Fibroblast of the aortic adventitia (primary cell): ENCODE data around the gene PAXIP1. TPM values are rescaled to one million over a fixed set of nuclear protein-coding genes. Genes with fewer than 3 reads are reported as not detected.

ENCODE experiments used
- DNase-seq: peaks from one replicate; pipeline ENCODE4 v3.0.0-alpha.2; 2010; ENCODE audit warnings: low read depth
- H3K4me3 ChIP-seq: 2 replicates; pipeline ENCODE4 v1.5.1; 2011; ENCODE audit warnings: low read depth, mild to moderate bottlenecking, control low read depth, low read length, moderate library complexity
- total RNA-seq: library from RNA; depleted of rRNA; stranded (reverse); fragments of >200 nt; gene quantifications from 2 replicates; pipeline ENCODE4 v1.2.3, GENCODE V29; 2012; ENCODE audit warnings: low replicate concordance
- TF ChIP-seq, protein P1 (sequence below): IDR thresholded peaks from 2 replicates; pipeline ENCODE4 v1.5.1; 2011; ENCODE audit warnings: mild to moderate bottlenecking, low read length, control low read depth, inconsistent platforms; ENCODE audit not compliant: insufficient read depth

Gene PAXIP1
- total RNA-seq, 1 donor, result 12.2 TPM

DNA sequence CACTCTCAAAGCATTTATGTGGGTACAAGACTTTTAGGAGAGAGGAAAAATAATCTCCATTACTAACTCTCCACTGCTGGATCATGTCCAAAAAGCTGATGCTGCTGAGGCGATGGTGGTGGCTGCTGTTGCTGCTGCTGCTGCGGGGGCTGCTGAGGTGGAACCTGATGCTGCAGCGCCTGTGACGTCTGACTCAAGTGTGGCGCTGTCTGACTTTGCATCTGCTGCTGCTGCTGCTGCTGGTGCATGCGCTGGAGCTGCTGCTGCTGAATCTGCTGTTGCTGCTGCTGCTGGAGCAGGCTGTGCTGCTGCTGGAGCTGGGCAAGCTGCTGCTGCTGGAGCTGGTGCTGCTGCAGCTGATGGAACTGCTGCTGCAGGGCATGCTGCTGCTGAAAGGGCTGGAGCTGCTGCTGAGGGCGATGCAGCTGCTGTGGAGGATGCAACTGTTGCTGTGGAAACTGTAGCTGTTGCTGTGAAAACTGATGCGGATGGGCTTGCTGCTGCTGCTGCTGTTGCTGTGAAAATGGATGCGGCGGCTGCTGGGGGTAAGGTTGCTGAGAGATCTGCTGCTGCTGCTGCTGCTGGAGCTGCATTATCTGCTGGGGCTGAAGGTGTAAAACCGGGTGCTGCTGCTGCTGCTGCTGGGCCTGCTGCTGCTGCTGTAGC lies 34.5 kb downstream of the PAXIP1 start:
- TF ChIP-seq, protein P1, sequence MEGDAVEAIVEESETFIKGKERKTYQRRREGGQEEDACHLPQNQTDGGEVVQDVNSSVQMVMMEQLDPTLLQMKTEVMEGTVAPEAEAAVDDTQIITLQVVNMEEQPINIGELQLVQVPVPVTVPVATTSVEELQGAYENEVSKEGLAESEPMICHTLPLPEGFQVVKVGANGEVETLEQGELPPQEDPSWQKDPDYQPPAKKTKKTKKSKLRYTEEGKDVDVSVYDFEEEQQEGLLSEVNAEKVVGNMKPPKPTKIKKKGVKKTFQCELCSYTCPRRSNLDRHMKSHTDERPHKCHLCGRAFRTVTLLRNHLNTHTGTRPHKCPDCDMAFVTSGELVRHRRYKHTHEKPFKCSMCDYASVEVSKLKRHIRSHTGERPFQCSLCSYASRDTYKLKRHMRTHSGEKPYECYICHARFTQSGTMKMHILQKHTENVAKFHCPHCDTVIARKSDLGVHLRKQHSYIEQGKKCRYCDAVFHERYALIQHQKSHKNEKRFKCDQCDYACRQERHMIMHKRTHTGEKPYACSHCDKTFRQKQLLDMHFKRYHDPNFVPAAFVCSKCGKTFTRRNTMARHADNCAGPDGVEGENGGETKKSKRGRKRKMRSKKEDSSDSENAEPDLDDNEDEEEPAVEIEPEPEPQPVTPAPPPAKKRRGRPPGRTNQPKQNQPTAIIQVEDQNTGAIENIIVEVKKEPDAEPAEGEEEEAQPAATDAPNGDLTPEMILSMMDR, result no peak
- no peak for DNase-seq

DNA sequence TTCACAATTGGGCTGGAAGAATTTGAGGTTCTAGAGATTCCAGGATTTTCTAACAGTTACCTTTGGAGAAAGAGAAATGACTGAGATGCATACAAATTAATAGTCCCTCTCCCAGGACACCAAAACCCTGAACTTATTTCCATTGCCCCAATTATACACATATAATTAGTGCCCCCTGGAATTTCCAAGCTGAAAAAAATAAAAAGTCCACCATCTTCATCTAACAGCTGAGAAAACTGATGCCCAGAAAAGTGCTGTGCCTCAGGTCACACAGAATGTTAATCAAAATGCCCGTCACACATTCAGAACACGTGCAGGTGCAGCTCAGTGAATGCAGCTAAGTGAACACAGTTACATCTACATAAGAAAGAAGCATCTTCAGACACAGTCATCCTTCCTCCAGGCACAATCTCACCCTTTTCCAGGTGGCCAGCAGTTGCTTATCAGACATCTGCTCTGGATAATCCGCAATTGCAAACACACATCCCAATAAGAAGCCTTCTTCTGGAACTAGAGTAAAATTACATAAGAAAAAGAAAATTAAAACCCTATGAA lies 35.4 kb downstream of the PAXIP1 start:
- no peak overlapping the region for H3K4me3 ChIP-seq
- TF ChIP-seq, protein P1, result no peak
- DNase-seq, result no peak

More for the DNA sequence above, 34.5 kb downstream of the PAXIP1 start:
- H3K4me3 ChIP-seq, result no peak overlapping the region

DNA sequence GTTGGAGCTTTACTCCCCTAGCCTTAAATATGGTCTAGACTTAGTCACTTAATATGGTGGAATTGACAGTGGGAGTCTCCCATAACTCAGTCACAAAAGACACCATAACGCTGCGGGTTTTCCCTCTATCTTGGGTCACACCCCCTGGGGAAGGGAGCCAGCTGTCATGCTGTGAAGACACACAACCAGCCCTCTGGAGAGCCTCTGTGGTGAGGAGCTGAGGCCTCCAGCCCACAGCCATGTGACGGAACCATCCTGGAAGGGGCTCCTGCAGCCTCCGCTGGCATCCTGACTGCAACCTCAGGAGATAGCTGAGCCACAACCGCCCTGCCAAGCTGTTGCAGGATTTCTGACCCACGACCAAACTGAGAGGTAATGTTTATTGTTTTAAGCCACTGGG lies 37.9 kb downstream of the PAXIP1 start:
- TF ChIP-seq, protein P1, result no peak
- no peak for DNase-seq
- H3K4me3 ChIP-seq, result no peak overlapping the region

DNA sequence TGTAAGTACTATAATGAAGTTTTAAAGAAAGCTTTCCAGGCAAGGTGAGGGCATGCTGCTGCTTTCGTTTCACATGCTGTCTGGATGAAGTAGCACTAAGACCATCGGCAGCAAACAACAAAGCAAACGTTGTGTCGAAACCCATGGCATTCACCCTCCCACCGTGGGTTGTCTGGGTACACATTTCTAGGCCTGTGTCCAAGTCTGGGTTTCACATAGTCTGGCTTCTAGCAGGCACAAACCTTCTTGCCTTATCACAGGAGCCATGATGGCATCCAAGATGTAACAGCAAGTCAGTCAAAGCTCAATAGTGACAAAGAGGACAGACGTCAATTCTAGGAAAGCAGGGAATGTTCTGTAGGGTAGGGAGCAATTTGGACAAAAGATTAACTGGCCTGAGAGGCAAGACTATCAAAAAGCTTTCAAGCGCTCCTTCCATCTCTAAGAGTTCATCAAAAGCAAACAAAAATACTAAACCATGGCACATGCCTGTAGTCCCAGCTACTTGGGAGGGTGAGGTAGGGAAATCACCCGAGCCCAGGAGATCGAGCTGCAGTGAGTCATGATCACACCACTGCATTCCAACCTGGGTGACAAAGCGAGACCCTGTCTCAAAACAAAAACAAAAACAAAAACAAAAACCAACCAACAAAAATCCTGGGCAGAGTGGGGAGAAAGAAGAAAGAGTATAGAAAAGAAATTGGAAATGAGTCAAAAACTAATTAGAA lies 42.7 kb downstream of the PAXIP1 start:
- TF ChIP-seq, protein P1, result no peak
- no peak for DNase-seq
- no peak overlapping the region for H3K4me3 ChIP-seq

DNA sequence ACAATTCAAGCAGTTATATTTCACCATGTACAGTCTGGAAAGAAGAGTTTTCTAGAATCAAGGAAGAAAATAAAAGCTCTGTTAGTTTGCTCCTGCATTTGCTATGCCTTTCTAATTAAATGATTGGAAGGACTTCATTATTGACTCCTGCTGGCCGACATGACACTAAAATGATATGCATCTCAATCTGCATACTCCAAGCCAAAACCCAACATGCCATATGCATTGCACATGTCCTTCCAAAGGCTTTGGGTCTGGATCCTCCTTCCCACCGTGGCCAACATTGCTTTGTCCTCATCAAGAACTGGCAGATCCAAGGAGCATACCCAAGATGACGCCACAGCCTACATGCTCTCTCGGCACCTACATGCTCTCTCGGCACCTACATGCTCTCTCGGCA lies 46.5 kb downstream of the PAXIP1 start:
- TF ChIP-seq, protein P1, result no peak
- DNase-seq, result no peak
- H3K4me3 ChIP-seq, result no peak overlapping the region

DNA sequence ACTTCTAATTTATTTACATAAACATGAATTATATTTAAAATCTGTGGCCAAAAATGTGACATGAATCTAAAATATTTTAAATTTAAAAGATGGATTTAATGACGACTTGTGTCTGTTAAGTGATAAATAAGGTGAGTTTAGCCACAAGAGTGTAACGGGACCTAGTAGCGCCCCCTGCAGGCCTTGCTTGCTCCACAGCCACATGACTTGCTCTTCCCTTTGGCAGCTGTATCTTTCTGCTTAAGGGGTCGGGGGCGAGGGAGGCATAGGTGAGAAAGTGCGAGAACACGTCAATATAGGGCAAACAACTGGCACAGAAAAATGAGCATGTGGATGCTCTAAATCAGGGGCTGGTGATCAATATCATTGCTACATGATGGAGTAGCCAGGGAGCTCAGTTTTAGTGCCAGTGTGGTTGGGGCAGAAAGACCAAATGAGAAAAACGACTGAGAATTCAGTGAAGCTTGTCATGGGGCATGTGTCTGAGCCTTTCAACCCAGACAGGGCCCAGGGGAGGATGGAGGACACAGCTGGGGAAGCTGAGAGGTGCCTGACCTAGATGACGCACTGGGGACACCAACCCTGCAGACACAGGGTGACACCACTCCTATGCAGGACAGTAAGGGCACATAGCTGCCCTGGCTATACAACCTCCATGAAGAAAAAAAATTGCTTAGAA lies 49.8 kb downstream of the PAXIP1 start:
- DNase-seq, result peak; percentile 50
- TF ChIP-seq, protein P1, result peak; percentile 76
- H3K4me3 ChIP-seq, result no peak overlapping the region
